Suprapubic skin (tissue), 4 donors: ENCODE measurements around the gene G6PC1. TPM values are rescaled to one million over a fixed set of nuclear protein-coding genes. Genes with fewer than 3 reads are reported as not detected.
A peak's percentile ranks its signal among the peaks of the same experiment; 100 is the strongest.
"Not testable (repeated sequence)": the region's sequence is repeated elsewhere in the genome, so short reads cannot be mapped to it uniquely, and the experiment has no call there.

ENCODE experiments used
- DNase-seq, 2 donors: peaks; one replicate each; pipeline ENCODE4 v3.0.0-alpha.2; 2019; ENCODE audit warnings: low spot score in 2 of 2
- H3K27ac ChIP-seq: fragments of 200-600 bp; sonication (generic); one replicate; pipeline ENCODE4 v1.5.1; 2019
- H3K27me3 ChIP-seq: fragments of 200-600 bp; sonication (generic); one replicate; pipeline ENCODE4 v1.5.1; 2019
- H3K36me3 ChIP-seq: fragments of 200-600 bp; sonication (generic); one replicate; pipeline ENCODE4 v1.5.1; 2019
- H3K4me1 ChIP-seq: fragments of 200-600 bp; sonication (generic); one replicate; pipeline ENCODE4 v1.5.1; 2019
- H3K4me3 ChIP-seq: fragments of 200-600 bp; sonication (generic); one replicate; pipeline ENCODE4 v1.5.1; 2019; ENCODE audit warnings: mild to moderate bottlenecking
- H3K9me3 ChIP-seq: fragments of 200-600 bp; sonication (generic); one replicate; pipeline ENCODE4 v1.5.1; 2019
- EP300 ChIP-seq: sonication (generic); formaldehyde crosslinking; IDR thresholded peaks from one replicate; pipeline ENCODE4 v1.6.1; 2017; ENCODE audit warnings: antibody characterized with exemption
- POLR2A ChIP-seq, 2 donors: fragments of 450-650 bp; IDR thresholded peaks; one replicate each; pipeline ENCODE4 v1.6.1; 2017; ENCODE audit warnings: antibody characterized with exemption in 2 of 2, mild to moderate bottlenecking in 2 of 2, moderate library complexity in 2 of 2
- POLR2AphosphoS5 ChIP-seq, 3 donors: sonication (generic); formaldehyde crosslinking; IDR thresholded peaks; one replicate each; pipeline ENCODE4 v1.6.1; 2017; ENCODE audit warnings: antibody characterized with exemption in 3 of 3
- WGBS: methylation state at CpG from one replicate; pipeline ENCODE4 v1.1.5; 2018; 5-methylcytosine and 5-hydroxymethylcytosine counted together
- total RNA-seq, 4 donors: library from RNA; depleted of rRNA; stranded (reverse); fragments of >200 nt; gene quantifications; one replicate each; pipeline ENCODE4 v1.1.0, GENCODE V29; 2016
- TF ChIP-seq, protein P1 (sequence below), 2 donors: fragments of 200-600 bp in 1 of 2; fragments of 450-650 bp in 1 of 2; sonication (generic) in 1 of 2; IDR thresholded peaks; one replicate each; pipeline ENCODE4 v1.5.1; 2016 to 2019; ENCODE audit warnings: antibody characterized with exemption in 2 of 2, mild to moderate bottlenecking in 1 of 2, moderate library complexity in 1 of 2

G6PC1 gene
- total RNA-seq, 4 donors from 2014 or later, result not detected

DNA sequence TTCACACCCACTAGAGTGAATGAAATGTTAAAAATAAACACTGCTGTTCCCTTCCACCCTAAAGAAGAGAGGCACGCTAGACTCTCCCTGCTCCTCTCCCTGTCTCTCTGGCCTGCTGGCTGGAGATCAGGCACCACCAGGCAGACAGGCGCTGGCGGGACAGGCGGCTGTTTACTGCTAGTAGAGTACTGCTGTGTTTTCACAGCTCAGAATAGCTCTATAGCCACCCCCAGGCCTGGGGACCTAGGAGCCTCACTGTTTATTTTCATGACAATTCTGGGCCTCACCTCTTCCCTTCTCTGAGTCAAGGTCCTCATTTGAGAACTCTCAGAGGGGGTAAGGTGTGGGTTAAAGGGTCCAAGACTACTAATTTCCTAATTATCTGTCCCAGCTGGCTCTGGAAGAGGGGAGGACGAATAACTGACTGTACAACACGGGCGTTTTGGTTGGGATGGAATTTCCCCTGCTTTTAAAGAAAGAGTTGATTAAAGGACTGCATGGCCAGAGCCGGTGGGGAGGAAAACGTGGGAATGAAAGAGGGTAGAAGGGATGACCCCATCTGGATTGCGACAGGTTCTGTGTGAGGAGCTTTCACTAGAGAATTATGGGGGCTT, 9.0 kb upstream of the G6PC1 start:
- DNase-seq, result no peak
- H3K27me3 ChIP-seq, result no peaks in the 10 kb centered on the region
- H3K4me1 ChIP-seq, result peaks cover 16% of the 10 kb centered on the region
- H3K36me3 ChIP-seq, result no peaks in the 10 kb centered on the region
- peak overlapping the region; percentile 15 for H3K27ac ChIP-seq
- TF ChIP-seq POLR2AphosphoS5 (IDR thresholded peaks at IDR 0.05) (no peak), EP300 (no peak), POLR2A (IDR thresholded peaks at IDR 0.05) (no peak)
- TF ChIP-seq, protein P1, sequence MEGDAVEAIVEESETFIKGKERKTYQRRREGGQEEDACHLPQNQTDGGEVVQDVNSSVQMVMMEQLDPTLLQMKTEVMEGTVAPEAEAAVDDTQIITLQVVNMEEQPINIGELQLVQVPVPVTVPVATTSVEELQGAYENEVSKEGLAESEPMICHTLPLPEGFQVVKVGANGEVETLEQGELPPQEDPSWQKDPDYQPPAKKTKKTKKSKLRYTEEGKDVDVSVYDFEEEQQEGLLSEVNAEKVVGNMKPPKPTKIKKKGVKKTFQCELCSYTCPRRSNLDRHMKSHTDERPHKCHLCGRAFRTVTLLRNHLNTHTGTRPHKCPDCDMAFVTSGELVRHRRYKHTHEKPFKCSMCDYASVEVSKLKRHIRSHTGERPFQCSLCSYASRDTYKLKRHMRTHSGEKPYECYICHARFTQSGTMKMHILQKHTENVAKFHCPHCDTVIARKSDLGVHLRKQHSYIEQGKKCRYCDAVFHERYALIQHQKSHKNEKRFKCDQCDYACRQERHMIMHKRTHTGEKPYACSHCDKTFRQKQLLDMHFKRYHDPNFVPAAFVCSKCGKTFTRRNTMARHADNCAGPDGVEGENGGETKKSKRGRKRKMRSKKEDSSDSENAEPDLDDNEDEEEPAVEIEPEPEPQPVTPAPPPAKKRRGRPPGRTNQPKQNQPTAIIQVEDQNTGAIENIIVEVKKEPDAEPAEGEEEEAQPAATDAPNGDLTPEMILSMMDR (IDR thresholded peaks at IDR 0.05), result no peak
- H3K4me3 ChIP-seq, result no peak overlapping the region
- WGBS, result 51% methylated on average over 10 of the region's 10 CpGs
- no peaks in the 10 kb centered on the region for H3K9me3 ChIP-seq

DNA sequence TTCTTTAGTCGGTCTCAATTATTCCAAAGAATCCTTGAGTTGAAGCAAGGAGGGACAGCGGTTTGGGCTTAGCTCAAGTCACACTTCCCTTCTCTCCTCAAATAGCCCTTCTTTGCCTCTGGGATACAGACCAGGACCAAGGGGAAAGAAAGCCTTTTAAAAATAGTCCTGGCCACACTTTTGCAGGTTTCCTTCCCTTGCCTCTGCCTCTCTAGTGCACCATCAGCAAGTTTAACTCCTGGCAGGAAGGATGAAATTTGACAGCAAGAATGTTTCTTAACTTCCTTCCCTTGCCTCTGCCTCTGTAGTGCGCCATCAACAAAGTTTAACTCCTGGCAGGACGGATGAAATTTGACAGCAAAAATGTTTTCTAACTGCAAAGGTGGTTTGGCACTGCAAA, 7.2 kb upstream of the G6PC1 start:
- H3K27ac ChIP-seq, result no peak overlapping the region
- WGBS, result 25% methylated on average over 4 of the region's 4 CpGs
- DNase-seq, result no peak
- H3K9me3 ChIP-seq, result no peaks in the 10 kb centered on the region
- TF ChIP-seq POLR2AphosphoS5 (IDR thresholded peaks at IDR 0.05) (no peak), POLR2A (IDR thresholded peaks at IDR 0.05) (no peak), EP300 (no peak)
- TF ChIP-seq, protein P1 (IDR thresholded peaks at IDR 0.05), result no peak
- H3K4me1 ChIP-seq, result peaks cover 15% of the 10 kb centered on the region
- H3K36me3 ChIP-seq, result no peaks in the 10 kb centered on the region
- H3K4me3 ChIP-seq, result no peak overlapping the region
- H3K27me3 ChIP-seq, result no peaks in the 10 kb centered on the region

DNA sequence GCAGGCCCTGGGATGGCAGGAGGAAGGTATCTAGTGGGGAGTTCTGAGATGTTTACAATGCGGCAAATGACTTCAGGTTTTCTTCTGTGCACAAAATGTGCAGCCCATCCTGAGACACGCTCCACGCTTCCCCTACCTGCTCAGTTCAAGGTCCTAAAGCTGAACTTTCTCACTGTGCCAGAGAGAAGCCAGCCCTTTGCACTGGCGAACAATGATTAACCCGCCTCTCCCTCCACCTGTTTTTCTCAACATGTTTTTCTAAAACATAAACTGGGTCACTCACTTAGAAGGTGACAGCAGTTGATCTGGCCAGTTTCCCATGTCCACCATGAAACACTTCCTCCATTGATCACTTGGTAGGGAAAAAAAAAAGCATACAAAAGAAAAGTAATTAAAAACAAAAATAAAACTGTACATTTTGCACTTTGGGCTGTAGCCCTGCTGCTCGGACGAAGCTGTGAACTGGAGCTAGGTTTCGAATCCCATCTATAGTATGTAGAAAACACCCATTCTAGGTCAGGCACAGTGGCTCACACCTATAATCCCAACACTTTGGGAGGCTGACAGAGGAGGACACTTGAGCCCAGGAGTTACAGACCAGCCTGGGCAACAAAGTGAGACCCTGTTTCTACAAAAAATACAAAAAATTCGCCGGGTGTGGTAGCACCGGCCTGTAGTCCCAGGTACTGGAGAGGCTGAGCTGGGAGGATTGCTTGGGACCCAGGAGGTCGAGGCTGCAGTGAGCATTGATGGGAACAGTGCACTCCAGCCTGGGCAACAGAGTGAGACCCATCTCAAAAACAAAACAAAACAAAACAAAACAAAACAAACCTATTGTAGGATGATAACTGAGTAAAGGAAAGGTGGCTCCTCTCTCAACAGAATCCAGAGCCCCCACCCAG, 6.1 kb upstream of the G6PC1 start:
- Histone ChIP-seq H3K27me3 (no peaks in the 10 kb centered on the region), H3K4me1 (peaks cover 15% of the 10 kb centered on the region), H3K36me3 (no peaks in the 10 kb centered on the region), H3K27ac (no peak overlapping the region), H3K4me3 (no peak overlapping the region), H3K9me3 (no peaks in the 10 kb centered on the region)
- WGBS, result 75% methylated on average over 12 of the region's 12 CpGs
- DNase-seq, result no peak
- TF ChIP-seq EP300 (no peak), POLR2A (IDR thresholded peaks at IDR 0.05) (no peak)
- TF ChIP-seq, protein P1 (IDR thresholded peaks at IDR 0.05), result no peak

DNA sequence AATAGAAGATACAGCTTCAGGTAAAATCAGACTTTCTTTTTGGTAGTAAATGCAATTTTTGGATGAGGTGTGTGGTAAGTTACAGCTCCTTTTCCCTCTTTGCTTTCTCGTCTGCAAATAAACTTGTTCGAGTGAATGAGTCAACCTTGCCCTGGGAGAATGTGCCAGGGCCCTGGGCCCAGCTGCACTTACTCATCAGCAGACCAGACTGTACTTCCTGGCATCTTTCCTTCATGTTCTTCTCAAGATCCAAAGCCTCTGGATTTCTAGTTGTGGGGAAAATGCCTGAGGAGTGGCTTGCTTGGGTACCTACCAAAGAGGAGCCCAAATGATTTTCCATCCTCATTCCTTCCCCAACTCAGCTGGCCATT, 5.4 kb upstream of the G6PC1 start:
- 23% methylated on average over 2 of the region's 2 CpGs for WGBS
- Histone ChIP-seq H3K27me3 (no peaks in the 10 kb centered on the region), H3K27ac (no peak overlapping the region), H3K4me3 (no peak overlapping the region), H3K36me3 (no peaks in the 10 kb centered on the region), H3K9me3 (no peaks in the 10 kb centered on the region), H3K4me1 (peaks cover 15% of the 10 kb centered on the region)
- peak in 1 of 2 donors; percentile 69 for DNase-seq
- TF ChIP-seq POLR2A (IDR thresholded peaks at IDR 0.05), result no peak
- TF ChIP-seq POLR2AphosphoS5 (IDR thresholded peaks at IDR 0.05), result no peak
- TF ChIP-seq, protein P1 (IDR thresholded peaks at IDR 0.05), result no peak
- TF ChIP-seq EP300, result no peak

DNA sequence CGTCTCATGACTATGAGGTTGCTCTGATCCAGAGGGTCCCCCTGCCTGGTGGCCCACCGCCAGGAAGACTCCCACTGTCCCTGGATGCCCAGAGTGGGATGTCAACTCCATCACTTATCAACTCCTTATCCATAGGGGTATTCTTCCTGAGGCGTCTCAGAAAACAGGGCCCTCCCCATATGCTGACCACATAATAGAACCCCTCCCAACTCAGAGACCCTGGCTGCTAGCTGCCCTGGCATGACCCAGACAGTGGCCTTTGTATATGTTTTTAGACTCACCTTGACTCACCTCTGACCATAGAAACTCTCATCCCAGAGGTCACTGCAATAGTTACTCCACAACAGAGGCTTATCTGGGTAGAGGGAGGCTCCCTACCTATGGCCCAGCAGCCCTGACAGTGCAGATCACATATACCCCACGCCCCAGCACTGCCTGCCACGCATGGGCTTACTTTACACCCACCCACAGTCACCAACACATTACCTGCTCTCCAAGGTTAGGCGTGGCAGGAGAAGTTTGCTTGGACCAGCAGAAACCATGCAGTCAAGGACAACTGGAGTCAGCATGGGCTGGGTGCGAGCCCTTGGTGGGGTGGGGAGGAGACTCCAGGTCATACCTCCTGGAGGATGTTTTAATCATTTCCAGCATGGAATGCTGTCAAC, 2.3 kb upstream of the G6PC1 start:
- Histone ChIP-seq H3K4me1 (peaks cover 11% of the 10 kb centered on the region), H3K4me3 (no peak overlapping the region), H3K27me3 (no peaks in the 10 kb centered on the region), H3K27ac (no peak overlapping the region), H3K9me3 (no peaks in the 10 kb centered on the region), H3K36me3 (no peaks in the 10 kb centered on the region)
- no peak for DNase-seq
- TF ChIP-seq POLR2A (IDR thresholded peaks at IDR 0.05), result no peak
- TF ChIP-seq, protein P1 (IDR thresholded peaks at IDR 0.05), result no peak
- no peak for TF ChIP-seq POLR2AphosphoS5 (IDR thresholded peaks at IDR 0.05)
- TF ChIP-seq EP300, result no peak
- WGBS, result 90% methylated on average over 5 of the region's 7 CpGs

DNA sequence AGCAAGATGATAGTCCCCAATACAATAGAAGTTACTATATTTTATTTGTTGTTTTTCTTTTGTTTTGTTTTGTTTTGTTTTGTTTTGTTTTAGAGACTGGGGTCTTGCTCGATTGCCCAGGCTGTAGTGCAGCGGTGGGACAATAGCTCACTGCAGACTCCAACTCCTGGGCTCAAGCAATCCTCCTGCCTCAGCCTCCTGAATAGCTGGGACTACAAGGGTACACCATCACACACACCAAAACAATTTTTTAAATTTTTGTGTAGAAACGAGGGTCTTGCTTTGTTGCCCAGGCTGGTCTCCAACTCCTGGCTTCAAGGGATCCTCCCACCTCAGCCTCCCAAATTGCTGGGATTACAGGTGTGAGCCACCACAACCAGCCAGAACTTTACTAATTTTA, 618 bp upstream of the G6PC1 start:
- H3K9me3 ChIP-seq, DNase-seq, H3K4me3 ChIP-seq, H3K27ac ChIP-seq, H3K27me3 ChIP-seq, H3K4me1 ChIP-seq, H3K36me3 ChIP-seq: not testable (repeated sequence)
- WGBS, result 81% methylated on average over 3 of the region's 3 CpGs
